Left renal cortex interstitium (tissue), 4 donors: ENCODE results near the gene POLR1A. TPM values are rescaled to one million over a fixed set of nuclear protein-coding genes. Genes with fewer than 3 reads are reported as not detected.
"Not testable (repeated sequence)": the region's sequence is repeated elsewhere in the genome, so short reads cannot be mapped to it uniquely, and the experiment has no call there.

Source experiments
- DNase-seq, 4 donors: peaks; one replicate each; pipeline ENCODE4 v3.0.0-alpha.2; 2013; ENCODE audit warnings: low read depth in 4 of 4, low spot score in 2 of 4, missing footprints in 1 of 4
- polyA plus RNA-seq, 4 donors: library from polyadenylated mRNA; unstranded; fragments of 120-200 nt; gene quantifications; one replicate each; pipeline ENCODE4 v1.2.1, GENCODE V29; 2013; ENCODE audit not compliant: insufficient read length in 4 of 4

Gene POLR1A
- polyA plus RNA-seq, 4 donors = 18.0 to 23.0 (median 20.6) TPM

DNA sequence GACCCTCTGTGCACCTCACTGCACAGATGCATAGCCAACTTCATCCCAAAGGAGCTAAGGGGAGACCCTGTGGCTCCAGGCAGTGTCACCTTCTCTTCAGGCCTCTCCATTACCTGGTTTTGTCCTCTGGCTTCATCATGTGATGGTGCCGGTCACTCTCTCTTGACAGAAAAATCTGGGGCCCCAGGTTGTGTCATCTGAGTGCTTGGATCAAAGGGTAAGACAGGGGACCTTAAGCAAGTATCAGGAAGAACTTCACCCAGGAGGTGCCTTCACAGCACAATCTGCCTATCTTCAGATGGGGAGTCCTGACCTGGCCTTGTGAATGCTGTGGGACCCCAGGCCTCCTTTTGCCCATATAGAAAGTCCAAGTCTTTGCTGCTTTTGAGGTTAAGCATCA lies 104.4 kb downstream of the POLR1A start:
- DNase-seq = no peak

DNA sequence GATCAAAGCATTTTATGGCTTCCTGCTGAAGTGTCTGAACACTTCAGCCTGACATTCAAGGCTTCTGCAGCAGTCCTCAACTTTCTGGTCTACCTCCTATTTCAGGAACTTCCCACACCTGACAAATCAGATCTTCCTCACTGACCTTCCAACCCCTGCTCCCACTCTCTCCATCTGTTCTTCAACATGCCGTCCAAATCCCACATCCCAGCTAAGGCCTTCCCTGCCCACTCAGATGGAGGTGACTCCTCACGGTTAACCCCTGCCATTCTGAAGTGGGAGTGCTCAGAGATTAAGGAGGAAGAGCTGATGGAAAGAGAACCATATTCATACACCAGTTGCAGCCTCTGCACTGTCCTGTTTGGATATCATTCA lies 104.8 kb downstream of the POLR1A start:
- no peak for DNase-seq

DNA sequence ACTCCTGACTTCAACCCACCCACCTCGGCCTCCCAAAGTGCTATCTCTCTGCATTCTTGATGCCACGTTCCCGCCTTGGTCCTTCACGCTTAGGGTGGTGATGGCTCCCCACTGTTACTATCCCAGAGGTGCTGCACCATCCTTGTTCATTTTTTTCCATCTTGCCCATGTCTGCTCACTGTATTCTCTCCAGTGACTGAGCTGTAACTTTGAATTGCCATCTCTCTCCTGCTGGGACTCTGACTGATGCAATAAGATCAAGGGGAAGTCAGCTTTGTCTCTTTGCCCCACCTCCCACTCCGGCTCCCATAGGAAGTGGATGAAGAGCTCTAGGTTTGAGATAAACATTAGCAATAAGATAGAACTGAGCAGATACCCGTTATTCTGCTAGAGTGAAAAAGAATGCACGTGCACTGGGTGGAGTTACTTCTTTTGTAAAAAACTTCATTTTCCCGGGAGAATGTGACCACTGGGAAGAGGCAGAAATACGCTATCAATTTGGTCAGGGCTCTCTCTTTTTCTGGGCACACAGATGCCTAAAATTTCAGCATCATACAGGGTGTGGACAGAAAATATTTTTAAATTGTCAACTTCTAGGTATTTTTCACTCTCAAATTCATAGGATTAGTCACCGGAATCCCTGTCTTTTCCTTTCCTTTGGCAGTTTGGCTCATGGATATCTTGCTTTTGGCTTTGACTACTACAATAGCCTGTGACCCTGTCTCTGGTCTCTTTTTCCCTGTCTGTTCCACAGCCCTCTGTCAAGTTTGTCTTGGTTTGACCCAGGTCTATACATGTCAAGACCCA lies 105.4 kb downstream of the POLR1A start:
- DNase-seq = no peak

DNA sequence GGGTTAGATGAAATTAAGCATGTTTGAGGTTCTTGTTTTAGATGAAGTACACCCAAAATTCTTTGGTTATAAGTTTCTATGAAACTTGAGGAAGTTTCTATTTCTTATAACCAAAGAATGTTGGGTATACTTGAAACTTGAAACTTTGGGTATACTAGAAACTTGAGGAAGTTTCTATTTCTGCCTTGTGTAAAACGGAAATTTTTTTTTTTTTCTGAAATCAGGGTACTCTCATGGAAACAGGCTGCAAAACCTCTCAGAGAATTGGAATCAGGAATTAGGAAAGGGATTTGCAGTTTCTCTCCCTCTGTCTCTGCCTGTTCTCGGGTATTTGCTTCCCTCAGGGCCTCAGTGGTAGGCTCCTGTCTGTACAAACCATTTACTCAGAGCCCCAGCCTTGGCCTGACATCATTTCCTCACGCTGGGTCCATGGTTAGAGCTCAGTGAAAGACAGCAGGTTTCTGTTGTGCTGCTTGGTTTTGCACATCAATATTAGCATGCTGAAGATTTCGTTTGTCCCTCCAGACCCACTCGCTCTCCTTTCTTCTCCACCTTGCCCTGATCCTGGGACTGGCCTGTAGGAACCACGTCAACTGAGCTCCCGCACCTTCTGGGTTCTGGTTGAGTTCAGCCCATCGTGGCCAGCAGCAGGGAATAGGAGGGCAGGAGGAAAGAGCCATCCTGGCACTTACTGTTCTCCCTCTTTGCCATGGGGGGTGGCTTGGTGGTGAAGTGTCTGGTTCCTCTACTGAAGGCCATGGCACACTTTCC lies 106.4 kb downstream of the POLR1A start:
- no peak for DNase-seq

DNA sequence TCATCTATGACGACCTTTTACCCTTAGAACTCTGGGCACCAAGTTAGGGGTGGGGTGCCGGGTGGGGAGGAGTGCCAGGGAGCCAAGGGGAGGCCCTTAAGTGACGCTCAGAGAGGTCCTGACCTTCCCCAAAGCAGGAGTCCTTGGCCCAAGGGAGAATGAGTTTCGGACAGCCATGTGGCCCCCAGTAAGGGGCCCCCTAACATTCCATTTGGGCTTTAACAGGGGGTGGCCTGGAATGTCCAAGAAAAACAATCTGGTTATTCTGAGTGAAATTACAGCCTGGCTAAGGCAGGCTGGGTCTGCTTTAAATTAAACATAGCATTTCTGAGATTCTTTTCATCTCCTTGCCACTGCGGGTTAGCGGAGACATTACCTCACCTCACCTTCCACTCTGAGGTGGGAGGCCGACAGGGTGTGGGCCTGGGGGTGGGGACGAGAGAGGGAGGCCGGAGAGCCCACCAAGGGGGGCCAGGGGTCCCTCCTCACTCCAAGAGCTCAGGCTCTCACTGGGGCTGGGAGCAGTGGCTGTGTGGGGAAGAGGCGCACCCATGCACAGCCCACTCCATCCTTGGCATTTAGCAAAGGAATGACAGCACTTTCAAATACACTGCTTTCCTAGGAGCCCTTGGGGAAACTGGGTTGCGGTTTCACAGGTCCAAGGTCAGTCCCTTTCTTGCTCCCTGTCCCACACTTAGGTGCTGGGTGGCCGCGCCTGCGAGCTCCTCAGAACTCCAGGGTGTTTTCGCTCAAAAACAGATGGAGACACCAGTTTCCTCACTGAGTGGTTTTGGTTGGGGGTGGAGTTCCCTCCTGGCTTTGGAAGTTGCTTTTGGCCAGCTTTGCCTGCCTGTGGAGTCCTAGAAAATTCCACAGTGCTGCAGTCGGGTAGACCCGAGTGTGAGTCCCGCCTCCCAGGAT lies 107.4 kb downstream of the POLR1A start:
- DNase-seq = no peak

DNA sequence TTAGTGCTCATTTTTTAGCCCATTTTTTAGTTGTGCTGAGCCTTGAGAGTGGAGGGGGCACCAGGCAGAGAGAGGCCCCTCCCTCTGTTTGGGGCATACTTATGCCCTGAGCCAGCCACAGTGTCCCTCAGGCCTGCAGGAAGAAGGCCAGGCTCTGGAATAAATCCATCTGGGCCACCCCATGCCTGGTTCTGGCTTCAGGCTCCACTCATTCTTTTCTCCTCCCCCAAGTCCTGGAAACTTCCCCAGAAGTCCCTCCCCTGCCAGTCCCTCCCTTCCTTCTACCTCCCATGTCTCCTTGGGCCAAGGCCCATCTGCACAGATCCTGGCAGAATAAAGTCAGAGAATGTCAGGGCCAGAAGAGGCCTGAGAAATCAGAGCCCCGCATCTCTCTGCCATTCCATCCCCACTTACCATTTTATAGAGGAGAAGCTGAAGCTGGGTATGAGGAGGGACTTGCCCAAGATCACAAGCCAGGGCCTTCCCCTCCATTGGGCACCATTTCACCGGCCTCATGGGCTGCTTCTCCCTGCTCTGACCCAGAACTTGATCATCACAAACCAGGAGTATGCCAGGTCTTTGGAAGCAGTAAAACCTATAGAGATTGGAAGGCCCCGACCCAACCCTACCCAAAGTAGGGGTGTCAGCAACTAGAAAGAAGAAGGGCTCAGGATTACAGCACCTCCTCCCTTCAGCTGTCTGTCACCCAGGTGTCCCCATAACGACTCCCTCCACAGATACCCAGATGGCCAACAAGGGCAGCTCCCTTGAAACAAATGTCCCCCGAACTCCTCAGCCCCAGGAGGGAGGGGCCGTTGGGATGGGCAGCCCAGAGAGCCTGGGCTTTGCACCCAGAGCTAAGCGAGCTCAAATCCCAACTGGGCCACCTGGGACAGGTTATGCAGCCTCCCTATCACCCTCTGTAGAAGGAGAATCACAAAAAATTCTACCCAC lies 108.4 kb downstream of the POLR1A start:
- DNase-seq = no peak

DNA sequence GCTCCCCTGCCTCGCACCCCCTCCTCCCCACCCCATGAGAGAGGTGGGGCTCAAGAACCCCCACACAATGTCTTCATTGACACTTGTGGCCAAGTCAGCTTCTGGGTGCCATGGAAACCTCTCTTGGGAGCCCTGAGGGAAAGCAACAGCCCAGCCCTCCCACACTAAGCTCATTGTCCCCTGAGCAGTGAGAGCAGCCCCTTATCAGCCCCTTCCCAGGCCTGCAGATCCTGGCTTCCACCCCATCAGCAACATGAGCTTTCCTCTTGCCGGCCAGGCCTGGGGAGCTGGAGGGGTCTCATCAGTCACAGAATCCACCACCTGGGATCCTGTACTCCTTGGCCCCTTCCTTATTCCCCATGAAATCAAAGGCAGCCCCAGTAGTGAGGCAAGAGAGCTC lies 109.1 kb downstream of the POLR1A start:
- no peak for DNase-seq

DNA sequence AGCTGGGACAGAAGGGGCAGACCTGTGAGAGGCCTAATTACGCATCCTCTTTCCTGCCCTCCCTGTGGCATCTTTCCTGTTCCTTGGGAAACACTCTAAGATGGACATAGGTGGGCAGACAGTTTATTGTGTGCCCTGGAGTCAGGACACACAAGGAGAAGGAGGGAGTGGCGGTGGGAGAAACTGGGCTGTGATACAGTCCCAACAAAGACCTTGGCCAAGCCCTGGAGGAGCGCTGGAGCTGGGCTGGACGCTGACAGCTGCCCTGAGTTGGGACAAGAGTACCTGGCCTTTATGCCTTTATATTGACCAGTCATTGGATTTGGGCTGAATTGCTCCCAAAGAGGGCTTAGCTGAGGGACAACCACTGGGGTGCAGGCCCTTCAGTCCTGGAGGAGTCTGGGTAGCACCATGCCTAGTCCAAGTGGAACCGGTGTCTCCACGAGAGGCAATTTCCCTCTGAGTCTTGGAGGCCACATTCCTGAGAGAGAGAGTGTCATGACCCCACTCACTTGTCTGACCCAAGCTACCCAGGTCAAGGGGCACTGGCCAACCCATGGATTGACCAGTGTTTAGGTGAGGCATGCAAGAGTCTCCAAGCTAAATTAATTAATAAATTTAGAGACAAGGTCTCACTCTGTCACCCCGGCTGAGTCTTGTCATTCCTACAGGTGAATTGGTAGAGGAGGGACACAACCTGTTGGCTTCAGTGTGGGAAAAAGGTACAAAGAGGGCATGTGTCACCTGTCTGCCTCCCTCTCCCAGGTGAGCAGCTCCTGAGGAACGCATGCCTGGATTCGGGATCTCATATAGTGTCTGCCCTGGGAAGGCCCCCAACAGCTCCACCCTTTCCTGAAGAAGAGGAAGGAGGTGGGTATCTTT lies 109.8 kb downstream of the POLR1A start:
- no peak for DNase-seq

DNA sequence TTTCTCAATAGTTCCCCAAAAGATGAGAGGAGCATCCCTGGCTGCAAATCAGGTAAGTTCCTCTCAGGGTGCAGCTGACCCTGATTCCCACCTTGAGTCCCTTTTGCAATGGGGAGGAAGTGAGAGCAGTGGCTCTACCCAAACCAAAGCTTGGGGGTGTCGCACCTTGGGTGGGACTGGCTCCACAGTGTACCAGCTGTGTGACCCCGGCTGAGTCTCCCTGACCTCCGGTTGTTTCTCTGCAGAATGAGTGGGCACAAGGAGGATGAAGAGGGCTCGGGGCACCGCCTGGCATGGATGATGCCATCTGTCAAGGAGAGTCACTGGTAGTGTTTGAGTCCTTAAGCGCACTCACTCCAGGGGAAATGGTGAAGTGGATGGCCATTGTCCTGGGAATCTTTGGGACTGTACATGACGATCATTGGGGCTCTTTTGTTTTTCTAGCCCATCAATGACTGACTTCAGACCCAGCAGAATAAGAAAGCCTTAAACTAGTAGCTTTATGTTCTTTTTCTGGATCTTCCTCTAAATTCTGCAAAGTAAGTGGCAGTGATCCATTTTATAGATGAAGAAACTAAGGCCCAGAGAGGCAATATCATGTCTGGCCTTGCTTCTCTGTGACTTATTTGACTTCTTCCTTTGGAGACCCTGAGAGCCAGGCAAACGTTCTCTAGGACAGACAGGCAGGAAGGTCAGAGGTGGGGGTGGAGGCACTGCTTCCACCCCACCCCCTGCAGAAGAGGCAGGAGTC lies 110.6 kb downstream of the POLR1A start:
- no peak for DNase-seq

DNA sequence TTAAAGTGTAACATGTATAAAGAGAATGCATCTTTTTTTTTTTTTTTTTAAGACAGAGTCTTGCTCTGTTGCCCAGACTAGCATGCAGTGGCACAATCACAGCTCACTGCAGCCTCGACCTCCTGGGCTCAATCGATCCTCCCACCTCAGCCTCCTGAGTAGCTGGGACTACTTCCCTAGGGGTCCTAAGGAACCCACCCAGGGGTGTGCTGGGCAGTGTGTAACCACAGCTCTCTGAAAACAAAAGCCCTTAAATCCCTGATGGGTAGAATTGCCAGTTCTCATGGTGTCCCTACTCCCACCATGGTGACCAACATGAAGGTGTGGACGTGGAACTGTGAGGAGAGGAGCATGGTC lies 111.3 kb downstream of the POLR1A start:
- no peak for DNase-seq

DNA sequence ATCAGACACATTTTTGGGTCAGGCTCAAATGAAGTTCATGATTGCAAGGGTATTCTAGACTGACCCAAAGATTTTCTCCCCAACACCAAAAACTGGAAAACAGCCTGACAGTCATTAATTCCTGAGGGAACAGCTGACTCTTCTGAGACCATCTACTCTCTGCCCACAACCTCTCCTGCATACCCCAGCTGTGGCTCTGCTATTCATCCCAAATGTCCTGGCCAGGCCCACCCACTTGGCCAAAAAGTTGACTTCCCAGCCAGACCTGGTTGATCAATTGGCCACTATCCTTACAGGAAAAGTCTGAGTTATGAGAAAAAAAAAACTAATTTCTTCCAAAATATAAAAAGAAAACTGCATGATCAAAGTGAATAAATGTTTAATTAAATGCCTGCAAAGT lies 113.1 kb downstream of the POLR1A start:
- DNase-seq = no peak

DNA sequence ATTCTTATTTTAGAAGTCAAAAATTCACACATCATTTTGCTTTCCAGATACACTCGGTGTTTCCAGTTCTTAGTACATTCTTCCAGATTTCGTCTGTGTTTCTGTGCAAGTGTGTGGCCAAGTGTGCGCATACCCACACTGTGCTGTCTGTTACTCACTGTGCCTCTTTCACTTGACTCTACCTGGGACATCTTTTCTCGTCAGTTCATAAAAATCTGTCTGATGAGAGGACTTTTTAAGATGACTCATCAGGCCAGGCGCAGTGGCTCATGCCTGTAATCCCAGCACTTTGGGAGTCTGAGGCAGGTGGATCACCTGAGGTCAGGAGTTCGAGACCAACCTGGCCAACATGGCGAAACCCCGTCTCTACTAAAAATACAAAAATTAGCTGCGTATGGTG lies 113.6 kb downstream of the POLR1A start:
- DNase-seq = not testable (repeated sequence)

DNA sequence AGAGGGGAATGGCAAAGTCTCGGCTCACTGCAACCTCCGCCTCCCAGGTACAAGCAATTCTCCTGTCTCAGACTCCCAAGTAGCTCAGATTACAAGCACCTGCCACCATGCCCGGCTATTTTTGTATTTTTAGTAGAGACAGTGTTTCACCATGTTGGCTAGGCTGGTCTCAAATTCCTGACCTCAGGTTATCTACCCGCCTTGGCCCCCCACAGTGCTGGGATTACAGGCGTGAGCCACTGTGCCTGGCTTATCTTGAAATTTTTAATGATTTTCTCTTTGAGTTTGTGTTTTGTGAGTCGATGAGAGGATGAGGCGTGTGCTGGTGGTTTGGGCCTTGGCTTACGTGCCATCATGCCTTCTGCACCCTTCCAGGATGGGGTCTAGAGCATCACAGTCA lies 115.6 kb downstream of the POLR1A start:
- DNase-seq = no peak

DNA sequence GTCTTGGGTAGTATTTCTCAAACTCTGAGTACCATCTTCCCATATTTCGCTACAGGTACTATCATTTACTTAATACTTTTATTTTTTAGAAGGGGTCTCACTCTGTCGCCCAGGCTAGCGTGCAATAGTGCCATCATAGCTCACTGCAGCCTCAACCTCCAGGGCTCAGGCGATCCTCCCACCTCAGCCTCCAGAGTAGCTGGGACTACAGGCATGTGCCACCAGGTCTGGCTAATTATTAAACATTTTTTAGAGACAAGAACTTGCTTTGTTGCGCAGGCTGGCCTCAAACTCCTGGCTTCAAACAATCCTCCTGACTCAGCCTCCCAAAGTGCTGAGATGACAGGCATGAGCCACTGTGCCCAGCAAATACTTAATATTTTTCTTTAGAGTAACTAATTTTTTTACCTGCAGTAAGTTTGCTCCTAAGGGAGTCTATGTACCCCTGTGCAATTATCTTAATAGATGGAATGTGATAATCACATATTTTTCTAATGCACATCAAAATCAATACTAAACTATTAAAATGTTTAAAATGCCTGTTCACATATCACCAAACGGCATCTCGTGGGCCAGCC lies 116.3 kb downstream of the POLR1A start:
- no peak for DNase-seq

DNA sequence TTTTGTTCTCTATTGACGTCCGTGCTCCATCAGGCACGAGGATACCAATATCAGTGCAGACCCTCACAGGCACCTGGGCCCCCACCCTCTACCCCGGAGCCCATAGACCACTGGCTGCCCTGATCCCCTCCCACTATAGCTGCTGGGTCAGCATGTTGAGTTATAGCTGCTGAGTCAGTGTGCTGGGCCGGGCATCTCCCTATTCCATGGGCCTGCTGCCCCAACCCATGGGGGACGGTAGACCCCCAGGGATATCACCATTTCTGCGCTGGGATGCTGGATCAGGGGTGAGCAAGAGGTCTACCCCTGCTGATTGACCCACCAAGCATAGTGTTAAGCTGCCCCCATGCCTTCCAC lies 116.8 kb downstream of the POLR1A start:
- no peak for DNase-seq

DNA sequence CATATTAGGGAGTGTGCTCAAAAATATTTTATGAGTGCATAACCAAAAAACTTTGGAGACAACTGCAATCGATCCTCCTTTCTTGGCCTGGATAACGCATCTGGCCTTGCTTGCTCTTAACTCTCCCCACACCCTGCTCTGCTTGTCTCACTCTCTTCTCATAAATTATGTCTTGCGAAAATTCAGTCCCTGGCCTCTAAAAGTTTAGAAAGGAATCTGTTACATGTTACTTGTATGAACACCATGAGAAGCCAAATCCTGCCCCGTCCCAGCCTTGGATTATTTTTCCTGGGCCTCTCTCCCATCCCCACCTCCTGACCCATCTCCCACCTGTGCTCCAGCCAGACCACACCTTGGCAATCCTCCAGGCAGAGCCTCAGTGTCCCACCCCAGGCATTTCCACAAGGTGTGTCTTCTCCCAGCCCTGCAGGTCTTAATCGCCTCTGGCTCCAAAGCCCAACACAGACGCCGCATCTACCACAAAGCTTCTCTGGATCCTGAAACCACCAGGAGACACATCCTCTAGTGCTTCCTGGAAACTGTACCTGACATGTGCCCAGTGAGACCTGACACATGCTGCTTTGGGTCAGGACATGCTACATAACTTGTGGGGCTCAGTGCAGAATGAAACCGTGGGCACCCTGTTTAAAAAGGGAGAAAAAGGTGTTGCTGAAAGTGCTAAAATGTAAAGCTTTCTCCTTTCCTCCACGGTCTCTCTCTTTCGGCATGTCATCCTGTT lies 117.3 kb downstream of the POLR1A start:
- no peak for DNase-seq
